ENCODE data around the gene P2RX6. TPM values are rescaled to one million over a fixed set of nuclear protein-coding genes. Genes with fewer than 3 reads are reported as not detected.

Gene P2RX6
- total and polyA plus RNA-seq, 9 of the 15 experiments (the other 6 are each of a cell fraction or from before 2014, with no cell fraction given): 0.01 to 3.9 (median 1.5) TPM; not detected in 1

DNA sequence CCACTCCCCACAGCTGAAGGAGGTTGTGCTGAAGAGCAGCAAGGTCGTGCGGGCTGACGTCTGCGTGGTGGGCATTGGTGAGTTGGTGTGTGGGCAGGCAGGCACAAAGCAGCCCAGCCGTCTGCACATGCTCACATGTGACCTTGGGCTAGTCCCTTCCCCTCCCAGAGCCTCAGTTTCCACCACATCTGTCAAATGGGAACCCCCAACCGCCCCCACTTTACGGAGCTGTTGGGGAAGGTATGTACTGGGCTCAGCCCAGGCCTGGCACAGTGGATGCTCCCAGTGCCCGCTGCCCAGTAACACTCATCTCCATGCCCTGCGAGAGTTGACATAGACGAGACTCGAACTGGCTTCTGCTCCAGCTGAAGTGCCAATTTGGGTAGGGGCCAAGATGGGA is 37.9 kb upstream of the P2RX6 start:
- ATAC-seq (no peak), FAIRE-seq (no peak), DNase-seq (ENCODE audit: extremely low read depth in 1 of 4, low spot score in 3 of 4) (no peak)
- Histone ChIP-seq H3K9me3 (replicated peaks; ENCODE audit: control insufficient read depth, insufficient read depth, low read depth, low read length) (peaks cover 11% of the 10 kb centered on the region), H2AFZ (ENCODE audit: low read depth, low read length) (no peak overlapping the region), H3K79me2 (ENCODE audit: control insufficient read depth, insufficient read depth, low read length) (peaks cover 9% of the 10 kb centered on the region; the same call in 2 of the 3 replicates), H4K20me1 (replicated peaks; ENCODE audit: control insufficient read depth, insufficient read depth, low read length) (peaks cover 5% of the 10 kb centered on the region), H3K9ac (ENCODE audit: insufficient read depth in 1 of 2, low read depth in 2 of 2, low read length in 2 of 2) (peak overlapping the region in 1 of 2 experiments; percentile 66; a peak in 1 of 4 replicates), H3K36me3 (ENCODE audit: control insufficient read depth, insufficient read depth, low read length) (no peaks in the 10 kb centered on the region), H3K4me3 (no peak overlapping the region), H3K4me1 (replicated peaks in 1 of 2; ENCODE audit: control insufficient read depth in 2 of 2, insufficient read depth in 2 of 2, low read length in 2 of 2) (peaks cover 11 to 60% of the 10 kb centered on the region in 2 experiments), H3K27me3 (ENCODE audit: control insufficient read depth in 2 of 2, insufficient read depth in 2 of 2, low read length in 2 of 2) (peaks cover 37 to 55% of the 10 kb centered on the region in 2 experiments; a peak in 4 of 5 replicates), H3K4me2 (ENCODE audit: insufficient read depth, low read length) (no peak overlapping the region), H3K9me1 (ENCODE audit: control insufficient read depth, insufficient read depth, low read length) (no peaks in the 10 kb centered on the region), H3K27ac (ENCODE audit: extremely low read depth, low read depth, low read length) (no peak overlapping the region)
- POLR2A ChIA-PET: interaction anchor here (1.3 to 64.4 kb wide), 5 partner anchors 9 to 59 kb away, joined by 5 to 1556 read pairs (median 177); partner anchors contain the start of genes AIFM3, CRKL and THAP7
- intact Hi-C loops (cut with micrococcal nuclease): no loop called here
- TF ChIP-seq PHB (CRISPR knock-in tag; IDR thresholded peaks at IDR 0.05) (0 out of 2 replicates have a peak, but pooled peaks have one; percentile 35), GATAD2A (IDR thresholded peaks at IDR 0.05) (no peak), SIX5 (IDR thresholded peaks at IDR 0.05; ENCODE audit: borderline replicate concordance in 1 of 2, insufficient read depth in 1 of 2, low read depth in 1 of 2, low read length in 2 of 2) (0 out of 4 replicates have a peak, but pooled peaks of 1 of the 2 experiments have one; percentile 3), TBL1XR1 (IDR thresholded peaks at IDR 0.05; ENCODE audit: low read length in 2 of 2) (0 out of 4 replicates have a peak, but pooled peaks of 1 of the 2 experiments have one; percentile 19), U2AF1 (optimal IDR thresholded peaks at IDR 0.05; ENCODE audit: low read depth, low read length) (no peak)
- TF ChIP-seq, protein P1, sequence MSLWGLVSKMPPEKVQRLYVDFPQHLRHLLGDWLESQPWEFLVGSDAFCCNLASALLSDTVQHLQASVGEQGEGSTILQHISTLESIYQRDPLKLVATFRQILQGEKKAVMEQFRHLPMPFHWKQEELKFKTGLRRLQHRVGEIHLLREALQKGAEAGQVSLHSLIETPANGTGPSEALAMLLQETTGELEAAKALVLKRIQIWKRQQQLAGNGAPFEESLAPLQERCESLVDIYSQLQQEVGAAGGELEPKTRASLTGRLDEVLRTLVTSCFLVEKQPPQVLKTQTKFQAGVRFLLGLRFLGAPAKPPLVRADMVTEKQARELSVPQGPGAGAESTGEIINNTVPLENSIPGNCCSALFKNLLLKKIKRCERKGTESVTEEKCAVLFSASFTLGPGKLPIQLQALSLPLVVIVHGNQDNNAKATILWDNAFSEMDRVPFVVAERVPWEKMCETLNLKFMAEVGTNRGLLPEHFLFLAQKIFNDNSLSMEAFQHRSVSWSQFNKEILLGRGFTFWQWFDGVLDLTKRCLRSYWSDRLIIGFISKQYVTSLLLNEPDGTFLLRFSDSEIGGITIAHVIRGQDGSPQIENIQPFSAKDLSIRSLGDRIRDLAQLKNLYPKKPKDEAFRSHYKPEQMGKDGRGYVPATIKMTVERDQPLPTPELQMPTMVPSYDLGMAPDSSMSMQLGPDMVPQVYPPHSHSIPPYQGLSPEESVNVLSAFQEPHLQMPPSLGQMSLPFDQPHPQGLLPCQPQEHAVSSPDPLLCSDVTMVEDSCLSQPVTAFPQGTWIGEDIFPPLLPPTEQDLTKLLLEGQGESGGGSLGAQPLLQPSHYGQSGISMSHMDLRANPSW (CRISPR knock-in tag; IDR thresholded peaks at IDR 0.05): peak; percentile 44; the same call in 1 of the 2 replicates
- 11% methylated on average over 11 of the region's 11 CpGs for WGBS (ENCODE audit: insufficient coverage, low coverage, missing lambda C conversion rate)
- in situ Hi-C loops (cut with MboI): no loop called here
- CTCF ChIA-PET (ENCODE audit: low intra/inter-chr PET ratio): no interaction called here
- no TSS peak for BruUV-seq (replicated peaks)

Measured in K562 (cell line).